Activated naive CD8-positive, alpha-beta T cell treated with anti-CD3 and anti-CD28 coated beads, Interleukin-2, amount 50 U/mL, for 16 hours (primary cell): Measurements from ENCODE around the gene TSHZ2.

Experiments used
- DNase-seq: peaks from one replicate; pipeline ENCODE4 v3.0.0-alpha.2; 2020; ENCODE audit warnings: low read depth, low spot score

Gene TSHZ2

DNA sequence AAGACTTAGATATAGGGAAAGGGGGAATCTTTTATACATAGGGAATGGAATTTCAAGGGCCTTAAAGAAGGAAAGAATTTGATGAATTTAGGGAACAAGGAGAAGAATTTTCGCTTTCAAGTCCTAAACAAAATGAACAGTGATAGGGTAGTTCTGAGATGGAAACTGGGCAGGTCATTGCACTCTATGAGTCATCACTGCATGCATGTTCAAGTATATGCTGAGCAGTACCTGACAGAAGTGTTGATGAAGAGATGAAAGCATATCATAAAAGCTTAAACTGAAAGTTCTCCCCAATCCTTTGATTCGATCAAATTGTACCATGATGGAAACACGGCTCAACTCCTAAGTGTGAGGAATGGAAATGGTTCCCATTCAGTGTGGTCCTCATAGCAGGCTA lies 271.0 kb downstream of the TSHZ2 start:
- no peak for DNase-seq

DNA sequence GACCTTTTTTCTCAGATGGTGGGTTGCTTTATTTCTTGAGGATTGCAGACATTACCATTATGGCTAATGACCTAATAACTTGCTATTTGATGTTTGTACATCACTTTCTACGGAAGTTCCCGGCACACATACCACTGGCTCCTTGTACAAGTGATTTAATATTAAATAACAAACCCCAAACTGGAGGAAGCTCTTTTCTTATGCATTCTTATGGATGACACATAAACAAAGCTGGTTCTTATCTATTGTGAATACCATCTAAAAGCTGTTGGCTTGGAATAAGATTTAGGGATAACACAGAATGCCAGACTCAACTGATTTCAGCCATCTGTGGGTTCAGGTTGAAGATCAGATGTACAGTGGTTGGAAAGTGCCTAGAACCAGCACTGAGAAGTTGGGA lies 272.6 kb downstream of the TSHZ2 start:
- DNase-seq: no peak

DNA sequence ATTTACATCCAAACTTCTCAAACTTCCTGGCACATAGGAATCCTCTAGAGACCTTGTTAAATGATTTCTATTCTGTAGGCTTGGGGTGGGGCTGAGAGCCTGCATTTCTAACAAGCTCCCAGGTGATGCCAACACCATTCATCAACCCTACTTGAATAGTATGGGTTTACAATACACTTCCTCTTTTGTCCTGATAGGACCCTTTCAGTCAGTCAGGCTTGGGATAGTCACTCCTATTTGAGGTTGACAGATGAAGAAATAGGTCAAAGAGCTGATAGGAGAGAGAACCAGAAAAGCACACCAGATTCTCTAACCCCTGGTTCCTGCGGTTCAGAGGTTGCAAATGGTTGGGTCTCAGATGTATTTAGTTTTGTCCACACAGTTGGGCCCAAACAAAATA lies 273.4 kb downstream of the TSHZ2 start:
- DNase-seq: no peak

DNA sequence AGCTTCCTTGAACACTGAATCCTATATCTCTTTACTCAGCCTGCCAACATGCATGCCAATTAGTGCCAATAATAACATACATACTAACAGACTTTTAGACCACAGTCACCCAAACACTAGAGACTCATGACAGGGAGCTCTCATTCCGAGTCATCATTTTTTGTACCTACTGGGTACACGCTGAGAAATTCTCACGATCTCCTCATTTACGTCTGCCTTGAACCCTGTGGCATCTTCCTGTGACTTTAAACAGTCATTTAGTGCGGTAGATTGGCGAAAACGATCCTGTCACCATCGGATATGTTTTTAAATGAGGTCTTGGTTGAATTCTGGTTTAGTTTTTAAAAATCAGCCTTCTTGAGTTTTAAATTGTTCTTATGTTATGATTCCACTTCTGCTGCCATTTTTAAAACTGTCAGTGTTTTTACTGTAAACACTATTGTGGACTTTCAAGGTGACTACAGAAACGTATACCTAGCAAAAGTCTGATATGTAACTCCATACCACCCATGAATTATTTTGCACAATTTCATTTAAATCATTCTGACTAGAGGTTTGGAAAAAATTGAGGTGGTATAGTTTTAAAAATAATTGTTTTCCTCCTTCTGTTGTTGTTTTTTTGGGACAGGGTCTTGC lies 275.4 kb downstream of the TSHZ2 start:
- DNase-seq: no peak

DNA sequence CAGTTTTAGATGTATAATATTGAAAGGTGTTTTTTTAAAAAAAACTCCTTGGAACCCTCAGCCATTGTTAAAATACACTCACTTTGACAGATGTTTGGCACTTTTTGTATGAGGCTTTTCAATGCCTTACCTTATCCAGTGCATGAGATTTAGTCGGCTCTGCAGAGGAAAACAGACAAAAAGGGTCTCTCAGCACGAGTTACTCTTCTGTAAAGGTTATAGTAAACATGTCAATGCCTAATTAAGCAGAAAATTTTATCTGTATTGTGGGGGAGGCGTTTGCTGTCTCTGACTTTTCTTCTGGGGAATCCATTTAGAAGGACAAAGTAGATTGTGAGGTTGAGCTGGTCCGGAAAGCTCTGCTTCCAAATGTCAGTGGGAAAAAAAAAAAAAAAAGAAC lies 278.3 kb downstream of the TSHZ2 start:
- no peak for DNase-seq

DNA sequence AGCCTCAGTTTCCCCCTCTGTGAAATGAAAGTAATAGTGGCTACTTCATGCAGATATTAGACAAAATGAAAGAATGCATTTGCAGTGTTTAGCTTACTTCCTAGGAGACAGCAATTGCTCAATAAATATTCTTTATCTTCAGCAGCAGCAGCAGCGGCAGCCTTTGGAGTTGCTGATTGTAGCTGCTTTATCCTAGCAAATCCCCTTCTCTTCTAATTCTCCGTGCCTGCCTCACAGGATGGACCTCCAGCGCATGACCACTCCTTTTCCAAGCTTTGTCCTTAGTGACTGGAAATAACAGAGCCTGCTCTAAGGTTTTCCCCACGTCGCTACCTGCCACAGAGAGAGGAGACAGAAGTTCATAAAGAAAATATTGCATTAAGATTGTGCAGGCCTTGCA lies 279.8 kb downstream of the TSHZ2 start:
- DNase-seq: no peak

DNA sequence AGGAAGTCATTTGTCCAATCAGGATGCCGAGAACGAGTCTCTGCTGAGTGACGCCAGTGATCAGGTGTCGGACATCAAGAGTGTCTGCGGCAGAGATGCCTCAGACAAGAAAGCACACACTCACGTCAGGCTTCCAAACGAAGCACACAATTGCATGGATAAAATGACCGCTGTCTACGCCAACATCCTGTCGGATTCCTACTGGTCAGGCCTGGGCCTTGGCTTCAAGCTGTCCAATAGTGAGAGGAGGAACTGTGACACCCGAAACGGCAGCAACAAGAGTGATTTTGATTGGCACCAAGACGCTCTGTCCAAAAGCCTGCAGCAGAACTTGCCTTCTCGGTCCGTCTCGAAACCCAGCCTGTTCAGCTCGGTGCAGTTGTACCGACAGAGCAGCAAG lies 281.5 kb downstream of the TSHZ2 start:
- no peak for DNase-seq

DNA sequence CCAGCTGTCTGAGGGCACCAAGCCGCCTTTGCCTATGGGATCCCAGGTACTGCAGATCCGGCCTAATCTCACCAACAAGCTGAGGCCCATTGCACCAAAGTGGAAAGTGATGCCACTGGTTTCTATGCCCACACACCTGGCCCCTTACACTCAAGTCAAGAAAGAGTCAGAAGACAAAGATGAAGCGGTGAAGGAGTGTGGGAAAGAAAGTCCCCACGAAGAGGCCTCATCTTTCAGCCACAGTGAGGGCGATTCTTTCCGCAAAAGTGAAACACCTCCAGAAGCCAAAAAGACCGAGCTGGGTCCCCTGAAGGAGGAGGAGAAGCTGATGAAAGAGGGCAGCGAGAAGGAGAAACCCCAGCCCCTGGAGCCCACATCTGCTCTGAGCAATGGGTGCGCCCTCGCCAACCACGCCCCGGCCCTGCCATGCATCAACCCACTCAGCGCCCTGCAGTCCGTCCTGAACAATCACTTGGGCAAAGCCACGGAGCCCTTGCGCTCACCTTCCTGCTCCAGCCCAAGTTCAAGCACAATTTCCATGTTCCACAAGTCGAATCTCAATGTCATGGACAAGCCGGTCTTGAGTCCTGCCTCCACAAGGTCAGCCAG lies 283.0 kb downstream of the TSHZ2 start:
- DNase-seq: no peak

DNA sequence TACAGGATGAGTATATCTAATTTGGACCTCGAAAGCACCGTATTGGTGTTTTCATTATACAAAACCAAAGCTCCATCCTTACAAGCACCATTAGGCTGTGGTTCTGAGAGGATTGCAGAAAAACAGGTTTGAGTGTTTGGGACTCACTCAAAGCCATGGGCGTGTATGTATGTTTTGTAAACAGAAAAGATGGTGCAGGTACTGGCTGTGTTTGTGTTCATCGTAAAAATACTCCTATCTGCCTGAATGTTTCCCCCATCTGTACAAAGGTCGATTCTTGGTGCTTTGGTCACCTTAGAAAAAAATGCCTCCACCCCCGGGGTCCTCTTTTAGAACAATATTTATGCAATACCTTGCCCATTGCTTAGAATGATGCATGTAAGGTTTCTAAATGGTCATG lies 286.6 kb downstream of the TSHZ2 start:
- no peak for DNase-seq

DNA sequence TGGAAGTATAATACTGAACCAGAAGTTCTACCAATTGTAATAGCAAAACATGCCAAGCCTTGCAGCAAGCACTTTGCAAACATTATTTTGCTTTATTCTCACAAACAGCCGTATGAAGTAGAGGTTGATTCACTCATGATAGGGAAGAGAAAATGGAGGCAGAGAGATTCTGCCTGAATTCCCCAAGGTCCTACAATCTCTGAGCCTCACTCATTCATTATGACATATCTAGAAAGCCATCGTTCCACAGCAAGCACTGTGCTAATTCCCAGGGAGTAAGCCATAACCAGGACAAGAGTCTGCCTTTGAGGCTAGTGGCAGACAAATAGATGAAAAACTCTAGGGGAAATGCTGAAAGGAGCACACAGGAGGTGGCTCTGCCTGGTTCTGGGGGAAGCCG lies 288.0 kb downstream of the TSHZ2 start:
- no peak for DNase-seq

DNA sequence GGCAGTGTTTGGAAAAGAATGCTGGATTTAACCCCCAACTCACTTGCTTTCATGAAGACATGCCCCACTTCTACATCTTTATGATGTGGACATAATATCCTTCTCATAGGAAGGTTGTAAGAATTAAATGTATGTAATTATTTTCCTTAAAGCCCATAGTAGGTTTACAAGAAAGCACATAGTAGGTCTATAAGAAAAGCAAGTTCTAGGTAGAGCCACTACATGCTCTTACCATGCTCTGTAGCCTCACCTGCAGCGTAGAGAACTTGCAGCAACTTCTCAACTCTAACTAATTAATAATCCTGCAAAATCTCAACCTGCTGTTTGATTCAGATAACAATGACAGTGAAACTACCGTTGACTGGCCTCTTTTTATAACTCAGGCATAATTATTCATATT lies 288.4 kb downstream of the TSHZ2 start:
- DNase-seq: no peak

DNA sequence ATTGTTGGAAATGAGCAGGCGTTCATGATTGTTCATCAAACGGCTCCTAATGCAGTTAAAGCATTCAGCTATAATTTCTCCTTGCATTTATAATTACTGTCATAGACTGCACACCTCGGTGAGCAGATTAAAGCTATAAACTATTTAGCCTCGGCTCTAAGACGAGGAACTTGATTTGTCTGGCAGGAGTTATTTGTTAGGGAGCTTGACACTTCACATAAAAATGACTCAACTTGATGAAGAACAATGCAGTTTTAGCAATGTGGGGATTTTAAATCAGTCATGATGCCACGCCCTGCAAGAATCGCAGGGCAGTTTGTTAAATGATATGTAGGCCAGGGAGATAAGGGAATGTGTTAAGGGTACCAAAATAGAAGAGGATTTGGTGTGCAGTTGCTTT lies 290.2 kb downstream of the TSHZ2 start:
- no peak for DNase-seq

DNA sequence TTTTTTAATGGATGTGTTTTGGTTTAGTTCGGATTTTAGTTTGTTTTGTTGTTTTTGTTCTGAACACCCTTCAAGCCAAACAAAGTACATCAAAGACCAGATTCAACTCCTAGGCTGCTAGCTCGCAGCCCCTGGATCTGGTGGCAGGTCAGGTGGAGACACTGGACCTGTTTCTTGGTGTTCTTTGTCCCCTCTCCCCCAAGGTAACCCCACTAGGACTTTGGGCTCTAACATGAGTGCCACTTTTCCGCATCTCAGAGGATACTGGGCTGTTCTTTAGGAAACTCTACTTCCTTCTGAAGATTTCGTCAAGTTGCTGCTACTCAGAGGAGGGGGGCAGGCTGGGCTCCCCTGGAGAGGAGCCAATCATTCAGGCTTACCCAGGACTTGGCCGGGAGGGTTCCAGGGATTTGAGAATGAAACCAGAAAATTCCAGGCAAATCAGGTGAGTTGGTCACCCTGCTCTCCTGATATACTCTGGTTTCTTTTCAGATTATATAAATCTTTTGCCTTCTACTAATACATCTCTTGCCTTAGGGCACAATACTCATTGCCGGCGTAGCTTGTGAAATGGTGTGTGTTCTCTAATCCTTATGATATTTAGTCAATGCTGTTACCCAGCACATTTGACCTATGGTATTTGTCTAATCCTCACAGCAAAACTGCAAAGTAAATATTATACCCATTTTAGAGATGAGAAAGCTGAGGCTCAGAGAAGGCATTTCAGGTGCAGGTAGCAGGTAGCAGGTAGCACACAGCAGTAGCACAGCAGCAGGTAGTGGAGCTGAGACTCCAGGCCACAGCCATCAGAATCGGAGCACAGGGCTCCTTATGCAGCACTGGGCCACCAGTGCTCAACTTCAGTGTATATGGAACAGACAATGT lies 291.6 kb downstream of the TSHZ2 start:
- DNase-seq: no peak

DNA sequence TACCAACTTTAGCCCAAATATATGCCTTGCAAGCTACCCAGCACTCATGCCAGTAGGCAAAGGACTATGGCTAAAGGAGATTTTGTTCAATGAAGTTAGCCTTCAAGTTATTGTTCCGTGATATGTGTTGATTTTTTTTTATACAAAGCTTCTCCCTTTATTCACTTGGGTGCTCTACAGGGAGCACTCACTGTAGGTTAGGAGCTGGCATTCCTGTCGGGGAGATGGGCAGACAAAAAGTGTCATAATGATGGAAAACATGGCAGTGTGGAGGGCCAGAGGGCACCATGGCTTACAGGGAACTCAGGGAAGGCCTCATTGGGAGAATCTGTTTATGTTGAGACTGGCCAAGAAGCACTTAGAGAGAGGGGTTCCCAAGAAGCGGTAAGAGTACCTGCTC lies 292.4 kb downstream of the TSHZ2 start:
- DNase-seq: no peak

DNA sequence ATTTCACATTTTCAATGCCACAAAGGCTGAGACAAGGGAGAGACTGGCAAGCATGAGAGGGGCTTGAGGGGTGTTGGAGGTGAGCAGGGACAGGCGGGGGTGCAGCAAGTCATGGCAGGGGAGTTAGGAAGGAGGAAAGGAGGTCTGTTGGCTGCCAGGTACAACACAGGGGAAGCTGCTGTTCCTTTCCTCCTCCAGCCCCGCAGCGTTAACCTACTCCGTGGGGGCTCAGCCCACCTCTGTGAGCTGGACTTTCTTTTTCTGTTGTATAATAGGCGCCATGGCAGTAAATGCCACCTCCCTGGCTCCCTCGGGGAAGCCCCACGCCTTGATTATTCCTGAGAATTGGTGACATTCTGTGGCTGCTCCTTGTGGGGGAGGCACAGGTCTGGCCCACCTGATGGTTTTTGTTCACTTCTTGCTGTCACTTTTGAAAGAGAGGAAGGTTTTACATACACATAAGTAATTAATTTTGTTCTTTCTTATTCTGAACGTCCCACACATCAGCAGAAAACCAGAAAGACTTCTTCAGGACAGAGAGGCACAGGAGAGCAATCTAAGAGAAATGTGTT lies 293.2 kb downstream of the TSHZ2 start:
- no peak for DNase-seq

DNA sequence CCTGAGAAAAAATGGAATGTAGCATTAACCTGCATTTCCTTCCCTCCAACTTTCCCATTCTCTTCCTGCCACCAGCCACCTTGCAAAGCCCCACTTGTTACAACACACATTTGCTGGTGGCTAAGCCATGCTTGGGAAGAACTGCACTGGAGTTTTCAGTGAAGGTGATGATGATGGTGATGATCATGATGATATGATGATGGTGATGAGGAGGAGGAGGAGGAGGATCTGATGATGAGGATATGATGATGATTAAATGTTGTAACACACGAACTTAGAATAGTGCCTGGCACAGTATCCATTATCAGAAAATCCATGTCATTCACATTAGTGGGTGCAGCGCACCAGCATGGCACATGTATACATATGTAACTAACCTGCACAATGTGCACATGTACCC lies 297.2 kb downstream of the TSHZ2 start:
- DNase-seq: no peak

DNA sequence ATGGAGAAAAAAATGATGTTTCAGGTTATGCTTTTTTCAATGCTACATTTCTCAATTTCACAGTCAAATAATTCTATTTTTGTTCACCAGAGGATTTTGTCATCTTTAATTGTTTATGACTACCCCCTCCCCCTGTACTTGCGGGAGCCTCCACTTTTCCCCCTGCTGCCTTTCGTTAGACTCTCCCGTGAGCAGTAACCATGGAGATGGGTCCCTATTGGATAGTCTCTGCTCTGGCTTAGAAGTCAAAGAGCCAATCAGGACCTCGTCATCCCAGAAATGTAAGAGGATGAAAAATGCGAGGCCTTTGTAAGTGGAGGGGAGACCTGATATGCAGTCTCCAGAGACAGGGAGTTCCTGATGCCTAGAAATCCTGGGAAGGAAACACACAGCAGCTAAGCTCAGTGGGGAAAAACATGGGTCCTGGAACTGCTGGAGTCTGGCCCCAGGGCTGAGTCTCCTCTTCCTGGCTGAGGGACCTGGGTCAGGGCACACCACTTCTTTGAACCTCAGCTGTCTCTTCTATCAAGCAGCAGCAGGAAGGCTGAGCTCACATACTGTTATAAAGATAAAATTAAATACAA lies 298.7 kb downstream of the TSHZ2 start:
- DNase-seq: no peak

DNA sequence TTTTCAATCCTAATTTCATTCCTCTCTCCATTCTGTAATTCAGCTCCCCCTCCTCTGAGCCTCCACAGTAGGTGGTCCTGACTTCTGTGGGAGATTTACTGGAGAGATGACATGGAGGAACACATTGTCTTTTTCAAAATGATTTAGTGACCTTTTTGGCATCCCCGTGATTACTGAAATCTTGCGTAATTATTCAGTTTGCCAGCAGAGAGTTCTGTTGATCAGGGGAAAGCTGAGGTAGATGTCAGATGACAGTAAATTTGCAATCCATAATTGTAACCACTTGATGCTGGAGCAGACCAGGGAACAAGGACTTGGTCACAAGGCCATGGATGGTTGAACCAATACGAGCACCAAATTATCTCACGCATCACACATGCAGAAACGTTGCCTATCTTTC lies 302.2 kb downstream of the TSHZ2 start:
- DNase-seq: no peak

DNA sequence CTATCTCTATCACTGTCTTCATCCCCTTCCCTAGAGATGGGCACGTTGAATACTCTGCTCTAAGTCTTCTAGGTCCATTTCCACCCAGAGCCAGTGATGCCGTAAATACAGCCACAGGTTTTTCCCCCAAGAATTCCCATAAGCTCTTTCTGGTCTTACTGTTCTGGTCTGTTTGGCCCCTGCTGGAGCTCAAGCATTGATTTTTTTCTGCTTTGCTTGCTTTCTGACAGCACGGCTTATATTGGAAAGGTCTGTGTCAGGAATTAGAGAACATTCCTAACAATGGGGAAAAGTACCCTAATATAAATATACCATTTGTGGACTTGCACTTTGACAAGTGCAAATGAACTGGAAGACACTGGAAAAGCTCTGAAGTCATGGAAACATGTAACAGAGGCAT lies 302.6 kb downstream of the TSHZ2 start:
- DNase-seq: no peak

DNA sequence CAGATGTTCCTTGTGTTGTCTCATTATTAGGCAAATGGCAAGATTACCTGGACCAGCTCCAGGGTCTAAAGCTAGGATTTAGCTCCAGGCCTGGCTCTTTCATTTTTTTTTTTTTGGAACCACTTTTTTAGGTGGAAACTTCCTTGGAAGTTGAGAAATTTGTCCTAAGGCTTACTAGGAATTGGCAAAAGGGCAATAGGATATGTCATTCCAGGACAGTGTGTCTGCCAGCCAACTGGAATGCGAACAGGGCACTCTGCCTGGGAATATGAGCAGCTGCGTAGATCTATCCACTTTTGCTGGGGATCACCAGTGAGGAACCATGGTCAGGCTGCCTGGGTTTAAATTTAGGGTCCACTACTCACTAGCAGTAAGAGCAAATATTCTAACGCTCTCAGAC lies 304.0 kb downstream of the TSHZ2 start:
- no peak for DNase-seq

DNA sequence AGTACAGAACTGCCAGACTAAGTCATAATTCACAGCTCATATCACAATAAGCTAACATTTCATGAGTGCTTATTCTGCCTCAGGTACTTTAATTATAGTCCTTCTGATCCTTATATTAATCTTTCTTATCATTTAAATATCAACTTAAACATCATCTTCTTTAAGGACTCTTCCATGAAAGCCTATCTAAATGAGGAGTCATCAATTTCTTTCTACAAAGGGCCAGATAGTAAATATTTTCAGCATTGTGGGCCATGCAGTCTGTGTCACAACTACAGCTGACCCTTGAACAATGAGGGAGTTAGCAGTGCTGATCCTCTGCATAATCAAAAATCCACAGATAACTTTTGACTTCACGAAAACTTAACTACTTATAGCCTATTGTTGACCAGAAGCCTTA lies 306.4 kb downstream of the TSHZ2 start:
- DNase-seq: no peak

DNA sequence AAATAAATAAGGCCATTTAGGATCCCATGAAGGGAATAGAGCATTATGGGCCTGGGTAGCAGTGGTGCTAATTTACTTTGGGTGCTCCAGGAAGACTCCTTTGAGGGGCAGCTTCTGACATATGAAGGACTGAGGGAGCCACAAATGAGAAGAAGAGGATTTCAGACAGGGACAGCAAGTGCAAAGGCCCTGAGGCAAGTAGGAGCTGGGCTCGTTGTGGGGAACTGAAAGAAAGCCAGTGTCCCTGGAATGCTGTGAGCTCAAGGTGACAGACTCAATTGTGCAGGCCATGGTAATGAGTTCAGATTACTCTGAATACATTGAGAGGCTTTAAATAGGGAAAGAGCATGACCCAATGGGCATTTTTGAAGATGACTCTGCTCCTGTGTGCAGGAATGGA lies 307.6 kb downstream of the TSHZ2 start:
- no peak for DNase-seq
